Non-pigmented ciliary epithelial cell (primary cell): ENCODE results near the gene C12orf43.
A peak's percentile ranks its signal among the peaks of the same experiment; 100 is the strongest.

ENCODE experiments used
- DNase-seq: peaks from one replicate; pipeline ENCODE4 v3.0.0-alpha.2; 2010; ENCODE audit warnings: low read depth

Gene C12orf43

GRCh38 chr12:121030576-121031212 is 14.4 kb upstream of the C12orf43 start:
- no peak for DNase-seq

- DNase-seq, result no peak
Observed at GRCh38 chr12:121026274-121027045, 10.2 kb upstream of the C12orf43 start.

GRCh38 chr12:121025442-121026226 is 9.3 kb upstream of the C12orf43 start:
- no peak for DNase-seq

GRCh38 chr12:121023799-121024198 is 7.5 kb upstream of the C12orf43 start:
- no peak for DNase-seq

GRCh38 chr12:121022713-121023112 is 6.4 kb upstream of the C12orf43 start:
- no peak for DNase-seq

GRCh38 chr12:121021754-121022153 is 5.5 kb upstream of the C12orf43 start:
- no peak for DNase-seq

GRCh38 chr12:121018860-121019617 is 2.8 kb upstream of the C12orf43 start:
- no peak for DNase-seq

GRCh38 chr12:121017966-121018491 is 1.7 kb upstream of the C12orf43 start:
- no peak for DNase-seq

GRCh38 chr12:121013715-121014114 is 2.6 kb downstream of the C12orf43 start:
- DNase-seq, result no peak

GRCh38 chr12:121011820-121012219 is 4.5 kb downstream of the C12orf43 start:
- no peak for DNase-seq

GRCh38 chr12:121010860-121011259 is 5.4 kb downstream of the C12orf43 start:
- no peak for DNase-seq

- peak; percentile 9 for DNase-seq
Observed at GRCh38 chr12:121009741-121010140, 6.5 kb downstream of the C12orf43 start.

GRCh38 chr12:121008347-121009098 is 7.8 kb downstream of the C12orf43 start:
- no peak for DNase-seq

- DNase-seq, result peak; percentile 5
Observed at GRCh38 chr12:121005346-121005815, 10.9 kb downstream of the C12orf43 start.

GRCh38 chr12:121004253-121004815 is 12.0 kb downstream of the C12orf43 start:
- DNase-seq, result no peak

GRCh38 chr12:121003650-121004049 is 12.6 kb downstream of the C12orf43 start:
- DNase-seq, result no peak

- no peak for DNase-seq
Observed at GRCh38 chr12:121001841-121002483, 14.3 kb downstream of the C12orf43 start.

- DNase-seq, result no peak
Observed at GRCh38 chr12:121001060-121001459, 15.2 kb downstream of the C12orf43 start.

GRCh38 chr12:121000530-121000929 is 15.8 kb downstream of the C12orf43 start:
- DNase-seq, result no peak
